Pancreas (tissue), 10 donors: ENCODE measurements around the gene USP13. TPM values are rescaled to one million over a fixed set of nuclear protein-coding genes. Genes with fewer than 3 reads are reported as not detected.

ENCODE experiments used
- ATAC-seq, 4 donors: fragments of 200-7000 bp; cut with Tn5 transposase; one replicate each; pipeline versions ENCODE4 v1.8.0 to v1.9.1; 2020; ENCODE audit warnings: mild to moderate bottlenecking in 4 of 4, moderate library complexity in 4 of 4
- DNase-seq, 6 donors: peaks; one replicate each; pipeline ENCODE4 v3.0.0-alpha.2; 2020
- FAIRE-seq: peaks from 2 replicates; lab custom pipeline; 2012; peaks lifted over from hg19 to GRCh38; lab: Jason Lieb, UNC
- H3K27ac ChIP-seq, 4 donors: fragments of 200-600 bp; sonication (generic); 1 replicate in 3 of 4; 2 replicates in 1 of 4; pipeline versions ENCODE4 v1.5.0 to v1.8.0; 2020
- H3K27me3 ChIP-seq, 4 donors: fragments of 200-600 bp; one replicate each; pipeline ENCODE4 v1.8.0; 2021
- H3K36me3 ChIP-seq, 3 donors: fragments of 200-600 bp; sonication (generic) in 1 of 3; one replicate each; pipeline versions ENCODE4 v1.5.0 to v1.8.0; 2020 to 2021
- H3K4me1 ChIP-seq, 3 donors: fragments of 200-600 bp; one replicate each; pipeline ENCODE4 v1.8.0; 2021
- H3K4me3 ChIP-seq, 4 donors: fragments of 200-600 bp; sonication (generic) in 2 of 4; one replicate each; pipeline versions ENCODE4 v1.5.0 to v1.8.0; 2020 to 2021
- H3K9me3 ChIP-seq, 4 donors: fragments of 200-600 bp; one replicate each; pipeline ENCODE4 v1.8.0; 2021
- CTCF ChIP-seq, 4 donors: fragments of 200-600 bp; sonication (generic) in 3 of 4; IDR thresholded peaks; one replicate each; pipeline versions ENCODE4 v1.5.0 to v1.8.0; 2021; ENCODE audit warnings: antibody characterized with exemption in 4 of 4
- WGBS, 2 donors: extraction: QIAGEN DNeasy Blood & Tissue Kit; methylation state at CpG; one replicate each; pipeline ENCODE4 v1.1.7; 2013; 5-methylcytosine and 5-hydroxymethylcytosine counted together
- intact Hi-C, 3 donors: fragments of 100-400 bp; cut with DNase I; formaldehyde crosslinking; loops; one replicate each; pipeline versions ENCODE4 v1.11.1 to v1.14.2; 2022
- polyA plus RNA-seq, 2 donors: library from polyadenylated mRNA; stranded (reverse); fragments of 200-250 nt; gene quantifications; one replicate each; pipeline ENCODE4 v1.2.3, GENCODE V29; 2013
- total RNA-seq, 6 donors: library from RNA; stranded (reverse); fragmentation: NEBNext Ultra II Directional in 4 of 6; extraction: Animal tissue kit (Norgen Biotek cat#: 25700) in 4 of 6; gene quantifications; one replicate each; pipeline versions ENCODE4 v1.2.1 to v1.2.4, GENCODE V29; 2021 to 2023
- donor health status: healthy with polysubstance abuse.
- donor health status: DM: no; HTN: no; CAD: no; lungs with moderate emphysema.
- donor health status: DM: no; HTN: no; CAD: no.
- donor health status: control.
- donor health status: control.
- donor health status: Bipolar disorder and iron deficiency.
- donor health status: DM: yes; HTN: yes; CAD: no.
- donor health status: DM: no; HTN: no; CAD: no.
- donor health status: DM: no; HTN: no; CAD: no.
- donor health status: DM: yes; HTN: yes; CAD: no.

USP13 gene
- total and polyA plus RNA-seq, 8 donors = 1.1 to 6.1 (median 4.8) TPM

GRCh38 chr3:179694731-179695130 is 41.9 kb downstream of the USP13 start:
- 89 to 93% methylated on average over 6 of the region's 6 CpGs for WGBS, 2 donors

GRCh38 chr3:179695672-179696313 is 43.0 kb downstream of the USP13 start:
- intact Hi-C loops = no loop called here
- Histone ChIP-seq H3K9me3 (no peaks in the 10 kb centered on the region), H3K4me3 (no peak overlapping the region), H3K36me3 (no peaks in the 10 kb centered on the region), H3K27me3 (no peaks in the 10 kb centered on the region), H3K27ac (no peak overlapping the region), H3K4me1 (no peaks in the 10 kb centered on the region)
- 76 to 77% methylated on average over 4 of the region's 4 CpGs for WGBS, 2 donors
- no peak for DNase-seq
- FAIRE-seq = no peak
- peak in 2 of 4 donors; percentile 28 to 49 for ATAC-seq
- TF ChIP-seq CTCF (IDR thresholded peaks at IDR 0.05) = no peak

More at GRCh38 chr3:179694731-179695130, 41.9 kb downstream of the USP13 start:
- H3K27me3 ChIP-seq = no peaks in the 10 kb centered on the region
- no peak for FAIRE-seq
- no peak for ATAC-seq
- no peak for TF ChIP-seq CTCF (IDR thresholded peaks at IDR 0.05)
- no peaks in the 10 kb centered on the region for H3K9me3 ChIP-seq
- no peak overlapping the region for H3K4me3 ChIP-seq
- no peak for DNase-seq
- no peak overlapping the region for H3K27ac ChIP-seq
- no peaks in the 10 kb centered on the region for H3K36me3 ChIP-seq
- H3K4me1 ChIP-seq = no peaks in the 10 kb centered on the region
- intact Hi-C loops = no loop called here

GRCh38 chr3:179697736-179698332 is 45.0 kb downstream of the USP13 start:
- no peak for TF ChIP-seq CTCF (IDR thresholded peaks at IDR 0.05)
- Histone ChIP-seq H3K36me3 (no peaks in the 10 kb centered on the region), H3K4me1 (no peaks in the 10 kb centered on the region), H3K27me3 (no peaks in the 10 kb centered on the region), H3K4me3 (no peak overlapping the region), H3K27ac (no peak overlapping the region), H3K9me3 (no peaks in the 10 kb centered on the region)
- DNase-seq (no peak), FAIRE-seq (no peak), ATAC-seq (no peak)
- 89 to 93% methylated on average over 2 of the region's 2 CpGs for WGBS, 2 donors
- intact Hi-C loops = no loop called here

- no peaks in the 10 kb centered on the region for H3K9me3 ChIP-seq
- no peaks in the 10 kb centered on the region for H3K36me3 ChIP-seq
- 94 to 98% methylated on average over 4 of the region's 4 CpGs for WGBS, 2 donors
- no peak for ATAC-seq
- DNase-seq = no peak
- no peaks in the 10 kb centered on the region for H3K27me3 ChIP-seq
- no peak overlapping the region for H3K4me3 ChIP-seq
- intact Hi-C loops = no loop called here
- no peak overlapping the region for H3K27ac ChIP-seq
- no peak for FAIRE-seq
- no peak for TF ChIP-seq CTCF (IDR thresholded peaks at IDR 0.05)
- no peaks in the 10 kb centered on the region for H3K4me1 ChIP-seq
These were observed 47.9 kb downstream of the USP13 start for GRCh38 chr3:179700716-179701115.
